Hematopoietic multipotent progenitor cell treated with erythropoietin and hydrocortisone succinate and interleukin-3 and kit ligand, for 8 days (in vitro differentiated cells): ENCODE measurements around the gene EIF3L.

Source experiments
- DNase-seq: peaks from one replicate; pipeline ENCODE4 v3.0.0-alpha.2; 2015

EIF3L gene

DNA sequence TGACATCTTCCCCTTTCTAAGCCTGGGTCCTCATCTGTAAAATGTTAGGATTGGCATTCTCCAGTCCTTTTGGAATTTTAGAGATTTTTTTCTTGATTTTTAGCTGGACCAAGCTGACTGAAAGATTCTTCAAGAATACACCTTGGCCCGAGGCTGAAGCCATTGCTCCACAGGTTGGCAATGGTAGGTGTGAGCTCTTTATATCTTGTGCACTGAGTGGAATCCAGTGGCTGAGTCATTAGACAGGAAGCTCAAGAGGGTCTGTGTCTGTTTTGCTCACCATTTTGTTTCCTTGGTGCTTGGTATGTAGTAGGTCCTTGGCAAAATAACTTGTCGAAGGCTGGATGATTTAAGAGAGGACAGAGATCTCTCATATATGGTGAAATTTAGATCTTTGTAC, 6.2 kb downstream of the EIF3L start:
- no peak for DNase-seq

DNA sequence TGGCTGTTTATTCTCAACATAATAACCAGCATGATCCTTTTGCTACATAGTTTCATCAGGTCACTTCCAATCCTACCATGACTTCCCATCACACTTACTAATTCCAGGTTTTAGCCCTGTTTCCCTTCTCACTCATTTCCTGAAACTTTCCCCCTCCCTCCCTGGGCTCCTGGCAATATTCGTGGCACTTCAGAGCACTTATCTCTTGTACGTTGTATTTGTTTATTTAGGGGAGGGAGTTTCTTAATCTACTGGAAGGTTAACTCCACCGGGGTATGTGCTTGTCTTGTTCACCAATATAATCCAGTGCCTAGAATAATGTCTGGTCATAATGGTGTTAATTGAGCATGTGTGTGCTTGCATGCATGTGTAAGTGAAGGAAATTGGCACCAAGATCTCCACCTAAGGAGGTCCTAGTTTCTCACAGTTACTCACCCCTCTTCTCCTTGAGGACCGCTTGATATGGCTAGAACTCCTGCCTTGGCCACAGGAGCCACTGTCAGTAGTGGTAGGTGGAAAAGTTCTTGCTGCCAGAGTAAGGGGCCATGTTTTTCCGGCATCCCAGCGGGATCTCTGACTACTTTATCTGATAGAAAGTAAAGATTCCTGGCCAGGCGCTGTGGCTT, 11.7 kb downstream of the EIF3L start:
- DNase-seq: no peak

DNA sequence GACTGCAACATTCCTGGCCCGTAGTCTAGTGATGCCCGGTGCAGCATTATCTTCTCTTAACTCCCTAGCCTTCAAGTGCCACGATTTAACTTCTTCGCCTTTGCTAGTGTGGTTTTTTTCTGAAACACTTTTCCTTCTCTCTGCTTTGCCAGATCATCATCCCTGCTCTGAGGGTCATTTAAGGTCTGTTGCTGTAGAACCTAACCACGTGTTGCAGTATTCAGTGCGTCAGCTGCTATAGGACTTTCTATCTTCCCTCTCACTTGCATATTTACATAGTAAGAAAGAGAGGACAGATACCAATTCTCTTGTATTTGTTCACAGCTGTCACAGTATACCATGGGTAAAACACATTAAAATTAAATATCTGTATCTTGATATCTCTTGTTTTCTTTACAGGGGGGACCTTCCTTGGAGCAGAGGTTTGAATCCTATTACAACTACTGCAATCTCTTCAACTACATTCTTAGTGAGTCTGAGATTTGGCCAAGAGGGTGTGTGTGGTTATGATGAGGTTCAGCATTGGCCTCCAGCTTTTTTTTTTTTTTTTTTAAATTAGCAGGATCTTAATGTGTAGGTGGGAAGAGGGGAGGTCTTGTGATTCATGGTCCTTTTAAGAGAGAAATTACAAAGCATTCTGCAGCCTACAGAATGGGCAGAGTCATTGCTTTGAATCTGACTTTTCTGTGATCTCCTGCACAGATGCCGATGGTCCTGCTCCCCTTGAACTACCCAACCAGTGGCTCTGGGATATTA, 13.5 kb downstream of the EIF3L start:
- no peak for DNase-seq

DNA sequence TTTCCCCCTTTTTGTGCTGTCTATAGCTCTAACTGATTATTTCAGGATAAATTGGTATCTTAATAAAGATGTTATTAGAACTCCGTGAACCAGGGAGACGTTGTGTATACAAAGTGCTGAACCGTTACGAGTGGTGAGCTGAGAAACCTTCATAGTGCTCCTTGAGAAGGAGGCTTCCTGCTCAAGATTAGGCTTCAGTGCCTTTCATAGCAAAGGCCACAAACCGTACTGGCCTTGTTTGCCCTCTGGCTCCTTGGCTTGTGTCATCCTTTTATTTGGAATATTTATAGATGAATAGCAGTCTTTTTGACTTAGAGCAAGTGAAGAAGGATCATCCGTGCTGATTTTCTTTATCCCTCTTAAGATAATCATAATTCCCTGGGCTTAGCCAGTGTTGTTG, 16.3 kb downstream of the EIF3L start:
- DNase-seq: no peak

DNA sequence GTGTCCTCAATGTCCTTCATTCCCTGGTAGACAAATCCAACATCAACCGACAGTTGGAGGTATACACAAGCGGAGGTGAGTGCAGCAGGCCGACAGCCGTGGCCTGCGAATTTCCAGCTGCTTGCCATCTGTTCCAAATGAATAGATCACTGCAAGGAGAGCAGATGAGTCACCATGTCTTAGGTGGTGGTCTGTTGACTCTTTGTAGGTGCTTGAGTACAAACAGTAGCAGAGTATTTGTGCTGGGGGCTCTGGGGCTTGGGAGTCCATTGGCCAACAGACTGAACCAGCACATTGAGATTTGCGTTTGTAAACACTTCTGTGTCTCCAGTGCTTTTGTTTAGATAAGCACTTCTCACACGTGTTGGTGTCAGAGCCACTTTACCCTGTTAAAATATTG, 21.1 kb downstream of the EIF3L start:
- DNase-seq: no peak

DNA sequence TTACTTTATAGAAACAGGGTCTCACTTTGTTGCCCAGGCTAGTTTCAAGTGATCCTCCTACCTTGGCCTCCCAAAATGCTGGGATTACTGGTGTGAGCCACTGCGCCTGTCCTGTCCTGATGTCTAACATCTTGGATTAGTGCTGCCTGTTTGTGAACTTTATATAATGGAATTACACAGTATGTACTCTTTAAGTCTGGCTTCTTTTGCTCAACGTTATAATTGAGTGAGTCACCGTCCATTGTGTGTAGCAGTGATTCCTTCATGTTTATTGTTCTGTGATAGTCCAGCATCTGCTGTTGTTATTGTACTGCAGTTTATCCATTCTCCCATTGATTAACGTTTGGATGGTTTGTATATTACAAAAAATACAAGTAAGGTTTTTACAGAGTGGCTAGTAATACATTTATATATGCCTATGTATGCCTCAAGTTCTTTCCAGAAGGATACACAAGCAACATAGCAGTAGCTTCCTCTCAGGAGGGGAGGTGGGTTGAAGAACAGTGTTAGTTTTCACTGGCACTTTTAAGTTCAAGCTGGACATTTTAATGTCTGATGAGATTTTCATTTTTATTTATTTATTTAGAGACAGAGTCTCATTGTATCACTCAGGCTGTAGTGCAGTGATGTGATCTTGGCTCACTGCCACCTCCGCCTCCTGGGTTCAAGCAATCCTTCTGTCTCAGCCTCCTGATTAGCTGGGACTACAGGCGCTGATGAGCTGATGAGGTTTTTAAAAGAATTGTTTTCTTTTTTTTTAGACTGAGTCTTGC, 31.6 kb downstream of the EIF3L start:
- DNase-seq: no peak

DNA sequence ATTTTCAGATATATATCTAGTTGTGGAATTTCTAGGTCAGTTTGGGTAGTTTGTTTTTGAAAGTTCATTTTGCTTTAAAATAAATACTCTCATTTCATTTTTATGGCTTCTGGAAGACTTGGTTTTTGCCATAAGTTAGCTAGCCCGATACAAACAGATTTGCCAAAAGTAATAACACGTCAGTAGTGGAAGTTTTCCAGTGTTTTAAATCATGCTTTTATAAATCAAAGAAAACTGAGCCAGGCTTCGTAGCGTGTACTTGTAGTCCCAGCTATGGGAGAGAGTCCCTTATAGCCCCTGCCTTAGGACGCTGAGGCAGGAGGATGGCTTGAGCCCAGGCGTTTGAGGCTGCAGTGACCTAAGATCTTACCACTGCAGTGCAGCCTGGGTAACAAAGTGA, 35.2 kb downstream of the EIF3L start:
- DNase-seq: no peak

DNA sequence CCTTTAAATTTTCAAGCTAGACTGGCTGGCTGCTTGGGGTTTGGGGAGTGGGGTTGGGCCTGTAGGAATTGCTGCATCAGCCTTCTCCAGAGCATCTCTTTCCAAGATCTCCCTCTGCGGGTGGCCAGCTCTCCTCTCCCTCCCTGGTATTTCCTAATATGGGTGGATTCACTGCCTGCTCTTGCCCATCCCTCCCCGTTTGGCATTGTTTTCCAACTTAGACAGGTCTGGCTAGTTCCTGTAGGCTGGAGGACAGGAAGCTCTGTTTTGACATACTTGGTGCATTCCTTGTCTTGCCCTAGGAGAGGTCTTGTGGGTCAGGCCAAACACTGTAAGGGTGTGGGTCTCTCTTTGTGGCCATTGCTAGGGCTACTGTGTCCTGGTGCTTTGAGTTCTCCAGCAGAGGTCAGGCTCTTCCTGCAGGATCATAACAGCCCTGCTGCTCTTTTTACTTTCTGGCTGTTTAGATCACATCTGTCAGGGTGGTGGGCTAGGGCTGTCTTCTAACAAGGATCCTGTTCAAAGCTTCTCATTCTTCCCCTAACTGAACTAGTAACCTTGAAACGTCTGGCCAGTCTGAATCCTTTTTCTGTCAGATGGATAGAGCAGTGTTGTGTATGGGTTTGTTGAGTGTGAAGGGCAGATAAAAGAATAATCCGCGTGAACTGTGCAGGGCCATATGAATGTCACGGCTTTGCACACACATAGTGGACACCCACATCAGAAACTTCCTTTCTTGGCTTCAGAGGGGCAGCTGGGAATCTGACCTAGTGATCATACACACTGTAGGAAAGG, 38.6 kb downstream of the EIF3L start:
- DNase-seq: no peak

DNA sequence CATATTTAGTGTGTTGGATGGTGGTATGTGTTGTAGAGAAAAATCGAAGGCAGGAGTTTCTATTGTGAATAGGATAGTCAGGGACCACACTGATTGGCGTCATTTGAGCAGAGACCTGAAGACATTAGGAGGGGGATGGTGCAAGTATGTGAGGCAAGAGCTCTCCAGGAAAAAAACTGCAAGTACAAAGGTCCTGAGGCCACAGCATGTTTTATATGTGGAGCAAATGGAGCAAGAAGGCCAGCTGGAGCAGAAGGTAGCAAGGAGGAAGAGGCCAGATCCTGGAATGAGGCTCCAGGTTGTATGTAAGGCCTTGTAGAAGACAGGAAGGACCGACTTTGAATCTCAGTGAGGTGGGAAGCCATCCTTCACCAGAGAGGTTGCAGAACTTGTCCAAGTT, 42.7 kb downstream of the EIF3L start:
- DNase-seq: no peak

DNA sequence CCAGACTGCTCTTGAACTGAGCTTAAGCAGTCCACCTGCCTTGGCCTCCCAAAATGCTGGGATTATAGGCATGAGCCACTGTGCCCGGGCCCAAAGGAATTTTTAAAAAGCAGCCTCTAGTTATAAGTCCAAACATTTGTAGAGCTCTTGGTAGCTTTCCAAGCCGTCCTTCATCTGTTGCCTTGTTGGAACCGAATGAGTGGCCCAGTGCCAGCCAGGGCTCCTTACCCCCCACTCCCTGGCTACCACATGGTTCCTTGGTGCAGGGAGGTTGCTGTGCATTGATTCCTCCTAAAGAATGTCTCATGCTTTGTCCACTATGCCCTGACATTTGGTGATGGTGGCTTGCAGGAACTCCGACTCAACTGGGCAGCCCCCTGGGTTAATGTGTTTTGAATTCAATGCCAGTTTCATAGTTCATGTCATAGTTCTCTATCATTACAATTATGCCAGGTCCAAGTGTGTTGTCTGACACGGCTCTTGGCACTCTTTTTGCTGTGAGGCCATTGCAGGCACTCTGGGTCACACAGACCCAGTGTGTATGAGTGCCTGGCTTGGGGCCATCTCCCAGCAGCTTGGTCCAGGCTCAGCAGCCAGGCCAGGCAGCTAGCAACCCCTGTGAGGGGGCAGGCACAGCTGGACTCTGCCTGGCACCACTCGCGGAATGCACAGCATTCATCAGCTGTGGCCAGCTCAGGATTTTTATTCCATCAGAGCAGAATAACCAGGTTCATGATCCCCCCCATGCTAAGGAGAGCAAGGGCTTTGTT, 43.5 kb downstream of the EIF3L start:
- DNase-seq: no peak

DNA sequence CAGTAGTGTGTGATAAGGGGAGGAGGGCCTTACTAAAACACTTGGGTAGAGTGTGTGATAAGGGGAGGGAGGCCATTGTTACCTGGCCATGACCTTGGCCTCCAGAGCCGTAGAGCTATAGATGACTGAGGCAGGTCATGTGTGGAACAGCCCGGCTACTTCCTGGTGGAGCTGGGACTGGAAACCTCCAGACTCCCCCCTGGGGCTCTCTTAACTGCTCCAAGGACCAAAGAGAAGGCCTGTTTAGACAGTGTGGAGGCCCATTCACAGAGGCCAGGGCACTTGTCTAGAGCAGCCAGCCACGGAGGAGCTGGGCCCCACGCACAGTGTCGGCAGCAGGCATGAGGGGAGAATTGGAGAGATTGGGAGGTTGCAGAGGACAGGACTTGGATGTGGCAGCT, 44.4 kb downstream of the EIF3L start:
- DNase-seq: no peak

DNA sequence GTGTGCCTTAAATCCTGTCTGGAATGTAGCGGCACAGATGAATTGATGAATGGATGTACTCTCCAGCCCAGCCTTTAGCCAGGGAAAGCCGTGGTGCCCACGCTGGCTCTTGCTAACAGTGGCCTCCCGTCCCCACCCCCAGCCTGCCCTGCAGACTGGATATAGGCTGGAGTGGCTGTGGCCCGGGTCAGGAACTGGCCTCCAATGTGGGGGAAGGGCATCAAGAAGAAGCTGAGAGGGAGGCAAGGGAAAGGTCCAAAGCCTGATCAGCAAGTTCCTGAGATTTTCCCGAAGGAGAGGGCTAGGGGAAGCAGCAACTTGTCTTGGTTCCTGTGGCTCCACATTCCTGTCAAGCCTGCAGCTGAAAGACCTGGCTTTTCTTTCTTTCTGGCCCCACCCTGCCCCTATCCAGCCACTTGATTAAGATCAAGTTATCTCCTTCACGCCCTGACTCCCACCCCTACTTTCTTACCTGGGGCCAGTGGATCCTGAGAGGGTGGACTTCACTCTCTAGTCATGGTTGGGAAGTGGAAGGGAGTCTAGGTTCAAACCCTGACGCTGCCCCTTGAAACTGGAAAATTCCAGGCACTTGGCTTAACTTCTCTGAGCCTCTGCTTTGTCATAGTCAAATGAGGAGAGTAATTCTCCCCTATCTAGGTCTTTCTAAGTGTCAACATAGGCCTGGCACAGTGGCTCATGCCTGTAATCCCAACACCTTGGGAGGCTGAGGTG, 45.9 kb downstream of the EIF3L start:
- no peak for DNase-seq

DNA sequence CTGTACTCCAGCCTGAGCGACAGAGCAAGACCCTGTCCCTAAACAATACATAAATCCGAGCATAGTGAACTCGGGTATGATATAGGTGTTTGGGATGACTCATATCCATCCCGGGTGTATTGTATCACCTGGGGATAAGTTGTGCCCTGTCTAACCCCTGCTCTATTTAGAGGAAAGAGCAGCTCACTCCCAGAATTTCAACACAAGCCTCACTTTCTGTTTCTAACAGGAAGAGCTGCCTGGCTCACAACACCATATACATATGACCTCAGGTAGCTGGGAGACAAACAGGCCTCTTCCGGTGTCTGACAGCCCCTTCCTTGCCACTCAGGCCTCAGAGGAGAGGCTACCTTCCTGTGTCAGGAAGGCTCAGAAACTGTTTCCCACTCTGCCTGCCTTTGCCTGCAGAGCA, 47.0 kb downstream of the EIF3L start:
- DNase-seq: no peak

DNA sequence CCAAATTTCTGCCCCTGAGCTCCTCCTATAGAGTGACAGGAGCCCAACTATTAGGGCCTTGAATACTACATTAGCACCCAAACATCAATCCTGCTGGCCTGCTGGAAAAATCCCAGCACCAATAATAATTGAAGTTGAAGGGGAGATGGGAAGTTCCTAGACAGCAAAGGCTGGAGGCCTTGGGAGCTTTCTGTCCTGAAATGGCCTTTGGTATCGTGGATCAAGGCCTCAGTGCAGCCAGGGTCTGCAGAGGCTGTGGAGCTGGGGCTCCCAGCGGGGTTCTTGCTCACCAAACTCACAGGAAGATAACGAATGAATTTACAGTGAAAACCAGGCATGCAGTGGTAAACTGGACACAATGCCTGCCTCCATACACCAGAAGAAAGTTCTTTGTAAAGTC, 47.7 kb downstream of the EIF3L start:
- no peak for DNase-seq

DNA sequence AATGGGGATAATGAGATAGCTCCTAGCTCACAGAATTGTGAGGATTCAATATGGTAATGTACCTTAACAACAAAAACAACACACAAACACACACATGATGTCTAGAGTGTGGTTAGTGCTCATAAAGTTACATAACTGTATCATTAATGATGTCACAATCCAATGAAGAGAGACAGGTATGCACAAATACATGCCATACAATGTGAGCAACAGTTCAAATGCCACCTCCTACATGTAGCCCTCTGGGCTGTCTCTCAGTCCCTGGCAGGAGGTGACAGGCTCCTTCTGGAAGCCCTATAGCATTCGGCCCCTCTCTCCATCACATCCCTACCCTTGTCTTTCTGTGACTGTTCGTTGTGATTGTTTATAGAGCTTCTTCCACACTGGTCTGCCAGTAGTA, 48.6 kb downstream of the EIF3L start:
- no peak for DNase-seq

DNA sequence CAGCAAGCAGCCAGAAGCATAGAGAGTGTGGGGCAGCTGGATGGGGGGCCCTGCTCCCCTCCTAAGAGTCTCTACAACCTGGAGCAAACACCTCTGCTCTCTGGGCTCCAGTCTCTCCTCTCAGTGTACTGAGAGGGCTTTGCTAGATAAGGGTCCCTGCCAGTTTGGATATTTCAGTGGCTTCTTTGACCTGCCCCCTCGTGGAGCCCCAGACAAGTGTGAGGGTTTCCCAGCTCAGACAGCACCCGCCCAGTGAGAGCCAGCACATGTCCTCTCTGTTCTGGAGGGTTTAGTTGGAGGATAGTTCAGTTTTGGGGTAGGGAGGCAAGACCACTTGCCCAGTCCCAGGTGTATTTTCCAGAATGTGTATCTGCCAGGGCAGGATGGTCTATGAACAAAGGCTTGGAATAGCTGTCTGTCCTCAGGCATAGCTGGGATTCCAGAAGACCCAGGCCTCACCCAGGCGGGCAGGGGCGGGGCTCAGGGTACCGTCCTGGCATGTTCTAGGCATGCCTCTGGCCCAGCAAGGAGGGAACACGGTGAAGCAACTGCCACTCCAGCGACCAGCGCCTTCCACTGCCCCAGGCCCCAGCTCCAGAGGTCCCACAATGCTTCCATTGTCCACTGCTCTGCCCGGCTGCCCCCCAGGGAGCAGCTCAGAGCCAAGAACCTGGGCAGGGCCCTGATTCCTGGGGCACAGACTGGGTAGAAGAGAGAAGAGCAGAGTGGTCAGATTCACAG, 49.4 kb downstream of the EIF3L start:
- DNase-seq: peak; percentile 48

DNA sequence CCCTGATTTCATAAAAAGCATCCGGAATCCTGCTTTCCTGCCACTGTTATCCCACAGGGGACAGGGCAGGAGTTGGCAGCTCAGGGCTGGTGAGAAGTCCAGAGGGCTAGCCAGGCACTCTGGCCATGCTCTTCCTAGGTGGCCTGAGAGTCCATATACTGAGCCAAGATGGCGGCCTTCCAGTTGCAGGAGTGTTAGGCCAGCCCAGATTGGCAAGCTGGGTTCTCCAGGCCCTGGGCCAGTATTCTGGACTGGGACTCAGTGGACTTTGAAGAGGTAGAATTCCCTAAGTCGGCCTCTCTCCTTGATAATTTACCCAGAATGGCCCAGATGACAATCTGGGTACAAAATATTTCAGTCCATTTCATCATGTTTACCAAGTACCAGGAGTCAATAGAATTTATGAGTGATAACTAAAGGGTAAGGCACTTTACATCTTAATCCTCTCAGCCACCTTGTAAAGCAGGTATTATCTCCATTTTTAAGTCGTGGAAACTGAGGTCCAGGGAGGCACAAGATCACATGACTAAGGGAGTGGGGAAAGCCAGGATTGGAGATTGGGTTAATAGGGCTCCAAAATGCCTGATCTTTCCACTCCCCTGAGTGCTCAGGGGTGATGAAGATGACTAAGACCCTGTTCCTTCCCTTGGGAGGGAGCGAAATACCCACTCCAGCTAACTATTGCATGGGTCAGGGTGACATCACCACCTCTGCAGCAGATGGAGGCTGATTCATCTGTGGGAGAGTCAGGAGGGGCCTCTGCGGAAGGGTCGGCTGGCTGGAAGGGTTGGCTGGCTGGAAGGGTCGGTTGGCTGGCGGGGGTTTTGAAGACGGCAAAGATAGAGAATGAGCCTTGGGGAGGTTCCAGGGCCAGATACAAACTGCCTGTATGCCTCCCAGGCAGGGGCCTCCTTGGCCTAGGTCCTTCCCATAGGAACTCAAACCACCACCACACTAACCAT, 55.6 kb downstream of the EIF3L start:
- no peak for DNase-seq

DNA sequence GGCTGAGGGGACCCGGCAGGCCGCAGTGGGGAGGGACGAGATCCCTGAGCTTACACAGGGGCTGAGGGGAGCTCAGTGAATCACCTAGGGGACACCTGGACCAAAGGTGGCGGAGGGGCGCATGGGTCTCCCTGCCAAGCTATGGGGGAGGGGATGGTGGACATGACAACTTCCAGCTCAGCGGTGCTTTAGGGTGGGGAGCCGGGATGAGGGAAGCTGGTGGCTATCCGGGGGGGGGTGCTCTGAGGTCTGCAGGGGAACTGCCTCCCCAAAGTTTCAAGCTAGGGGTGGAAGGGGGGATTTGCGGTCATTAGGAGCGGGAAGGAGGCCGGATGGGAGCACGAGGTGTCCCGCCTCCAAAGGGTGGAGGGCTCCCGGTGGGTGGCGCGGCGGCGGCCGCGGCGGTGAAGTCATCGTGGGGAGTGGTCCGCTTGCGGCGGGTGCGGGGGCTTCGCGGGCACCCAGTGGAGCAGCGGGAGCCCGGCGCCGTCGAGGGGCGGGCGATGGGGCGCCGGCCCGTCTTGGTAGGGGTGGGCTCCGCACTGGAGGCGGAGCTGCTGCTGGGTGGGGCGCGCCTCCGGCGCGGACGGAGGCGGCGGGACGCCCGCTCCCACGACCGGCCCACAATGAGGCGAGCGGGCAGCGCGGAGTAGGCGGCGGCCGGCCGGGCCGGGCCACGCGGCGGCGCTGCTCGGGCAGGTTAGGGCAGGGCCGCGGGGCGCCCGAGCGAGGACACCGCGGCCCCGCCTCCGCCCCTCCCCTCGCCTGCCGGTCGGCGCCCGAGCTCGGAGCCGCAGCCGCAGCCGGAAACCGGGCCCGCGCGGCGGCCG, 56.5 kb downstream of the EIF3L start, which contains the start of gene MICALL1:
MICALL1 (plus strand) TSS at position 764 of the 830 bp plus-strand sequence. CDS start 126 bp downstream, outside the sequence.
- peak; percentile 60 for DNase-seq
